GM12873 (cell line): ENCODE results near the gene EPN2.

Experiments used
- CTCF ChIP-seq: IDR thresholded peaks from 2 replicates; pipeline ENCODE4 v1.5.1; 2012; ENCODE audit warnings: low read depth, mild to moderate bottlenecking, moderate library complexity, low read length, control low read depth; ENCODE audit not compliant: insufficient read depth; ENCODE audit errors: missing control alignments

EPN2 gene

GRCh38 chr17:19370493-19370960 lies 133.4 kb downstream of the EPN2 start:
- no peak for TF ChIP-seq CTCF

GRCh38 chr17:19371259-19372010 lies 134.3 kb downstream of the EPN2 start:
- TF ChIP-seq CTCF, result no peak

GRCh38 chr17:19372011-19372370 lies 134.8 kb downstream of the EPN2 start:
- TF ChIP-seq CTCF, result no peak

GRCh38 chr17:19372439-19372838 lies 135.3 kb downstream of the EPN2 start:
- no peak for TF ChIP-seq CTCF

GRCh38 chr17:19372866-19373504 lies 135.8 kb downstream of the EPN2 start:
- TF ChIP-seq CTCF, result no peak

GRCh38 chr17:19374136-19374535 lies 137.0 kb downstream of the EPN2 start:
- no peak for TF ChIP-seq CTCF

GRCh38 chr17:19375732-19376131 lies 138.6 kb downstream of the EPN2 start:
- TF ChIP-seq CTCF, result no peak
